Tibial nerve (tissue), 4 donors: Measurements from ENCODE around the gene EVPLL. TPM values are rescaled to one million over a fixed set of nuclear protein-coding genes. Genes with fewer than 3 reads are reported as not detected.
A peak's percentile ranks its signal among the peaks of the same experiment; 100 is the strongest.
"Not testable (repeated sequence)": the region's sequence is repeated elsewhere in the genome, so short reads cannot be mapped to it uniquely, and the experiment has no call there.

Source experiments
- DNase-seq, 2 donors: peaks; one replicate each; pipeline ENCODE4 v3.0.0-alpha.2; 2019; ENCODE audit warnings: low spot score in 2 of 2
- H3K27ac ChIP-seq, 4 donors: fragments of 200-600 bp; sonication (generic) in 3 of 4; one replicate each; pipeline ENCODE4 v1.5.1; 2017 to 2019; ENCODE audit warnings: mild to moderate bottlenecking in 1 of 4
- H3K27me3 ChIP-seq, 2 donors: fragments of 200-600 bp; sonication (generic) in 1 of 2; one replicate each; pipeline versions ENCODE4 v1.5.1 to v1.6.0; 2017 to 2019
- H3K36me3 ChIP-seq, 3 donors: fragments of 200-600 bp; sonication (generic); one replicate each; pipeline ENCODE4 v1.5.1; 2018 to 2019
- H3K4me1 ChIP-seq, 4 donors: fragments of 200-600 bp; sonication (generic) in 3 of 4; one replicate each; pipeline ENCODE4 v1.5.1; 2017 to 2019
- H3K4me3 ChIP-seq, 4 donors: fragments of 200-600 bp; sonication (generic) in 3 of 4; one replicate each; pipeline ENCODE4 v1.5.1; 2017 to 2019; ENCODE audit warnings: mild to moderate bottlenecking in 1 of 4, moderate library complexity in 1 of 4
- H3K9me3 ChIP-seq, 4 donors: fragments of 200-600 bp; sonication (generic) in 3 of 4; one replicate each; pipeline ENCODE4 v1.5.1; 2017 to 2019
- WGBS, 2 donors: methylation state at CpG; one replicate each; pipeline ENCODE4 v1.1.5; 2018; 5-methylcytosine and 5-hydroxymethylcytosine counted together
- small RNA-seq: library from RNA; depleted of rRNA; stranded (forward); fragments of <200 nt; gene quantifications from one replicate; pipeline ENCODE3, GENCODE V24; 2016
- total RNA-seq, 4 donors: library from RNA; depleted of rRNA; stranded (reverse); fragments of >200 nt; gene quantifications; one replicate each; pipeline ENCODE4 v1.1.0, GENCODE V29; 2016

EVPLL gene
- total RNA-seq, 4 donors from 2014 or later: not detected

- peak overlapping the region in 3 of 4 donors; percentile 58 to 79 (median 70) for H3K27ac ChIP-seq
- DNase-seq: peak in 1 of 2 donors; percentile 18
- 1 to 2% methylated on average over 25 of the region's 25 CpGs for WGBS, 2 donors
These were observed 33.8 kb downstream of the EVPLL start for GRCh38 chr17:18411377-18411864.

GRCh38 chr17:18412001-18412538, 34.5 kb downstream of the EVPLL start:
- peak overlapping the region in 2 of 4 donors; percentile 26 to 52 for H3K4me3 ChIP-seq
- not testable (repeated sequence) for DNase-seq, H3K36me3 ChIP-seq, H3K4me1 ChIP-seq, H3K27ac ChIP-seq, H3K9me3 ChIP-seq
- H3K27me3 ChIP-seq: peaks cover 0 to 19% of the 10 kb centered on the region in 2 donors
- no CpG with 5 or more reads among the region's 32 CpGs for WGBS, 2 donors

More at GRCh38 chr17:18411377-18411864, 33.8 kb downstream of the EVPLL start:
- H3K4me1 ChIP-seq, H3K36me3 ChIP-seq, H3K9me3 ChIP-seq: not testable (repeated sequence)
- peaks cover 0 to 19% of the 10 kb centered on the region in 2 donors for H3K27me3 ChIP-seq
- H3K4me3 ChIP-seq: peak overlapping the region; percentile 26 to 52 (median 40)

- DNase-seq, H3K4me1 ChIP-seq, H3K27ac ChIP-seq, H3K36me3 ChIP-seq, H3K9me3 ChIP-seq, H3K27me3 ChIP-seq, H3K4me3 ChIP-seq: not testable (repeated sequence)
- WGBS, 2 donors: 77 to 90% methylated on average over 3 to 4 of the region's 11 CpGs
These were observed 43.9 kb downstream of the EVPLL start for GRCh38 chr17:18421521-18421920.

DNA sequence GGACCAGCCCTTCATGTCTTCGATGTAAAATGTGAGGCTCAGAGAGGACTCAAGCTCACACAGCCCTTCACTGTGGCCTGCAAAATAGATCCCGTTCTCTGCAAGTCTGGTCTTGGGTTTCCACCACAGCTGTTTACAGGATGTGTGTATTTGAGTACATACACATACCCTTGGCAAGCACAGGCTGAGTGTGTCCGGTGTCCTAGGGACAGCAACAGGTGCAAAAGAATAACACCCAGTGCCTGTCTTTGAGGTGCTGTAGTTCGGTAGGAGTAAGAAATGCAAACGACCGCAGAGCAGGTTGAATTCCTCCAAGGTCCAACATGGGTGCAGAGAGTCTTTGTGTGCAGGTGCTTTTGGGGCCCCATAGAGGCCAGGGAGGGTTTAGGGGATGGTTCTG, 44.9 kb downstream of the EVPLL start:
- H3K9me3 ChIP-seq, DNase-seq, H3K27ac ChIP-seq, H3K36me3 ChIP-seq, H3K4me3 ChIP-seq, H3K4me1 ChIP-seq, H3K27me3 ChIP-seq: not testable (repeated sequence)
- 80% methylated on average over 5 to 6 of the region's 6 CpGs for WGBS, 2 donors

DNA sequence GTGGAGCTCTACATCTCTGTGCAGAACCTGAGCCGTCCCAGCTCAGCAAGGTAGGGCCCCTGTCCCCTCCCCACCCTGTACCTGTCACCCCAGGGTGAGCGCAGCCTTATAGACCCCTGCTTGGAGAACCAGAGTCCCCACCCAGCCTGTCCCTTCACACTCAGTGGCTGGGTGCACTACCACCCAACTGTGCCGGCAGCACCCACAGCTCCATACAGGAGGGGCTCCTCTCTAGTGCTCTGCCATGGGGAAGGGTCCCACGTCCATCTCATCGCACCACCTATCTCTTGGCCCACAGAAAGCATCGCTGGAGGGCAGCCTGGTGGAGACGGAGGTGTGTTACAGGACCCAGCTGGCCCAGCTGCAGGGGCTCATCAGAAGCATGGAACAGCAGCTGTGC, 45.4 kb downstream of the EVPLL start:
- WGBS, 2 donors: 83% methylated on average over 1 of the region's 7 CpGs; no CpG with 5 or more reads in 1 of the 2 donors
- H3K4me1 ChIP-seq, H3K9me3 ChIP-seq, H3K4me3 ChIP-seq, H3K27ac ChIP-seq, H3K36me3 ChIP-seq, H3K27me3 ChIP-seq, DNase-seq: not testable (repeated sequence)

- H3K36me3 ChIP-seq, H3K9me3 ChIP-seq, H3K4me3 ChIP-seq, H3K27ac ChIP-seq, H3K4me1 ChIP-seq, DNase-seq, H3K27me3 ChIP-seq: not testable (repeated sequence)
- WGBS, 2 donors: no CpG with 5 or more reads among the region's 6 CpGs
These were observed 48.0 kb downstream of the EVPLL start for GRCh38 chr17:18425593-18425992.

GRCh38 chr17:18426639-18427038, 49.1 kb downstream of the EVPLL start:
- not testable (repeated sequence) for DNase-seq, H3K27ac ChIP-seq, H3K9me3 ChIP-seq, H3K4me1 ChIP-seq, H3K27me3 ChIP-seq, H3K4me3 ChIP-seq, H3K36me3 ChIP-seq
- WGBS, 2 donors: no CpG with 5 or more reads among the region's 16 CpGs

DNA sequence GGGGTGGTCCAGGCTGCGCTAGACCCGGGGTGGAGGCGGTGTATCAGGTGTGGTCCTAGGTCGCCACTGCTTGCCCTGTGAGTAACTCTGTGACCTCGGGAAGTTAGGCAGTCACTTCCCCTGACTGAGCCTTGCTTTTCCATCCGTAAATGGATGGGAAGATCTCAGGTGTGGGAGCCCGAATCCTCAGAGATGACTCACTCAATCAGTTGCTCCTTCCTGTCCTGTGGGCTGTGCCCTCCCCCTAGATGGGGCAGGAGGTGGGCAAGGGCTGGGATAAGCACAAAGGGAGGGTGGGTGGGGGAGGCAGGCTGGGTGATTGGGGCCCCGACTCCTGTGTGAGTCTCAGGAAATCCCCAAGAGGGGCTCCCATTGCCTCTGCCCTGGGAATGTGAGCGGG, 54.6 kb downstream of the EVPLL start:
- H3K36me3 ChIP-seq, H3K27me3 ChIP-seq, DNase-seq, H3K4me1 ChIP-seq, H3K4me3 ChIP-seq, H3K27ac ChIP-seq, H3K9me3 ChIP-seq: not testable (repeated sequence)
- WGBS, 2 donors: no CpG with 5 or more reads among the region's 9 CpGs

Small RNA genes within 50 kb of the gene (small RNA-seq; reads per million reads assigned to genes)
- gene AL353997.5 (not detected), gene YWHAEP2 (not detected)

Other genes with a start within 250 kb of the EVPLL start
- gene ALKBH5, start 193.9 kb upstream of the EVPLL start, total RNA-seq: 100 to 1,000 TPM in 1 of 4 donors, 10 to 100 TPM in 3; 73.9 to 110 (median 93.6) TPM
- 10 to 100 TPM; 20.9 to 30.2 (median 27.9) TPM for gene LLGL1, start 152.1 kb upstream of the EVPLL start, total RNA-seq
- gene FLII, start 119.0 kb upstream of the EVPLL start, total RNA-seq: 100 to 1,000 TPM; 284 to 466 (median 335) TPM
- gene MIEF2, start 117.1 kb upstream of the EVPLL start, total RNA-seq: 10 to 100 TPM; 16.2 to 31.7 (median 20.4) TPM
- 10 to 100 TPM; 47.9 to 92.4 (median 63.5) TPM for gene TOP3A, start 62.8 kb upstream of the EVPLL start, total RNA-seq
- 10 to 100 TPM; 11.4 to 13.5 (median 12.7) TPM for gene SMCR8, start 62.5 kb upstream of the EVPLL start, total RNA-seq
- 10 to 100 TPM; 48.0 to 69.5 (median 59.3) TPM for gene SHMT1, start 14.2 kb upstream of the EVPLL start, total RNA-seq
- gene LGALS9C, start 99.0 kb downstream of the EVPLL start, total RNA-seq: not detected